Endodermal cell (in vitro differentiated cells): ENCODE measurements around the gene EGFR. TPM values are rescaled to one million over a fixed set of nuclear protein-coding genes. Genes with fewer than 3 reads are reported as not detected.
A peak's percentile ranks its signal among the peaks of the same experiment; 100 is the strongest.

Experiments
- DNase-seq: peaks from one replicate; pipeline ENCODE4 v3.0.0-alpha.2; 2017
- H3K27ac ChIP-seq: 2 replicates; pipeline ENCODE4 v1.5.1; 2013; ENCODE audit warnings: mild to moderate bottlenecking, low read depth, low read length, moderate library complexity
- H3K27me3 ChIP-seq: 2 replicates; pipeline ENCODE4 v1.6.1; 2013; ENCODE audit warnings: mild to moderate bottlenecking, low read length, moderate library complexity; ENCODE audit not compliant: insufficient read depth, control insufficient read depth, poor library complexity, severe bottlenecking
- H3K36me3 ChIP-seq: 2 replicates; pipeline ENCODE4 v1.7.0; 2013; ENCODE audit warnings: mild to moderate bottlenecking, low read length, moderate library complexity; ENCODE audit not compliant: control insufficient read depth, insufficient read depth
- H3K4me1 ChIP-seq: one replicate; pipeline ENCODE4 v1.7.0; 2013; ENCODE audit warnings: low read length; ENCODE audit not compliant: control insufficient read depth, insufficient read depth
- H3K4me3 ChIP-seq: 2 replicates; pipeline ENCODE4 v1.5.1; 2013; ENCODE audit warnings: mild to moderate bottlenecking, low read length, moderate library complexity
- H3K9ac ChIP-seq: 2 replicates; pipeline ENCODE4 v1.6.1; 2013; ENCODE audit warnings: mild to moderate bottlenecking, low read length, moderate library complexity; ENCODE audit not compliant: poor library complexity, severe bottlenecking; ENCODE audit errors: extremely low read depth
- H3K9me3 ChIP-seq: 2 replicates; pipeline ENCODE4 v1.6.1; 2013; ENCODE audit warnings: mild to moderate bottlenecking, low read length, moderate library complexity; ENCODE audit not compliant: control insufficient read depth
- H3K27ac Mint-ChIP-seq: 2 replicates; pipeline ENCODE4 v1.8.0; 2020; ENCODE audit warnings: mixed read lengths
- H3K27me3 Mint-ChIP-seq: 2 replicates; pipeline ENCODE4 v1.8.0; 2021; ENCODE audit warnings: mild to moderate bottlenecking, mixed read lengths; ENCODE audit not compliant: insufficient read depth
- H3K36me3 Mint-ChIP-seq: 2 replicates; pipeline ENCODE4 v1.8.0; 2020; ENCODE audit warnings: low read depth, mixed read lengths
- H3K4me1 Mint-ChIP-seq: 2 replicates; pipeline ENCODE4 v1.8.0; 2020; ENCODE audit warnings: mixed read lengths
- H3K4me3 Mint-ChIP-seq: 2 replicates; pipeline ENCODE4 v1.8.0; 2020; ENCODE audit warnings: mild to moderate bottlenecking, moderate library complexity, mixed read lengths
- H3K9me3 Mint-ChIP-seq: 2 replicates; pipeline ENCODE4 v1.8.0; 2020; ENCODE audit warnings: mild to moderate bottlenecking, mixed read lengths
- CTCF ChIP-seq: fragments of 200-600 bp; sonication (generic); conservative IDR thresholded peaks from 2 replicates; pipeline ENCODE4 v1.5.0; 2021; ENCODE audit warnings: antibody characterized with exemption, mild to moderate bottlenecking
- WGBS, 2 experiments: methylation state at CpG; one replicate each; pipeline versions ENCODE4 v1.1.5 to v1.1.7; 2013; ENCODE audit warnings: missing lambda C conversion rate in 2 of 2, mixed read lengths in 1 of 2; ENCODE audit not compliant: insufficient coverage in 1 of 2, insufficient read length in 1 of 2; 5-methylcytosine and 5-hydroxymethylcytosine counted together
- total RNA-seq, 2 donors: library from RNA; stranded (reverse); fragmentation: NEBNext Ultra II Directional in 1 of 2; extraction: Animal tissue kit (Norgen Biotek cat#: 25700) in 1 of 2; gene quantifications; 2 replicates in 1 of 2; 3 replicates in 1 of 2; pipeline ENCODE4 v1.2.1, GENCODE V29; 2021

EGFR gene
- total RNA-seq, 2 donors from 2014 or later = 5.0 to 5.8 TPM

GRCh38 chr7:55066938-55067337, 48.1 kb downstream of the EGFR start:
- Histone ChIP-seq H3K27me3 (no peaks in the 10 kb centered on the region), H3K36me3 (no peaks in the 10 kb centered on the region), H3K4me1 (peaks cover 21% of the 10 kb centered on the region), H3K9me3 (no peaks in the 10 kb centered on the region), H3K27ac (no peak overlapping the region), H3K9ac (no peak overlapping the region), H3K4me3 (no peak overlapping the region)
- no peak overlapping the region for H3K4me3 Mint-ChIP-seq
- no peaks in the 10 kb centered on the region for H3K36me3 Mint-ChIP-seq
- WGBS, 2 experiments = 90 to 92% methylated on average over 5 to 6 of the region's 6 CpGs
- peak; percentile 55 for DNase-seq
- TF ChIP-seq CTCF = no peak
- H3K27ac Mint-ChIP-seq = no peak overlapping the region
- H3K9me3 Mint-ChIP-seq = no peaks in the 10 kb centered on the region
- H3K27me3 Mint-ChIP-seq = no peaks in the 10 kb centered on the region
- H3K4me1 Mint-ChIP-seq = peaks cover 21% of the 10 kb centered on the region

GRCh38 chr7:55067748-55068147, 48.9 kb downstream of the EGFR start:
- Histone ChIP-seq H3K9me3 (no peaks in the 10 kb centered on the region), H3K27ac (no peak overlapping the region), H3K36me3 (no peaks in the 10 kb centered on the region), H3K9ac (no peak overlapping the region), H3K4me1 (peaks cover 21% of the 10 kb centered on the region), H3K4me3 (no peak overlapping the region), H3K27me3 (no peaks in the 10 kb centered on the region)
- H3K36me3 Mint-ChIP-seq = no peaks in the 10 kb centered on the region
- H3K9me3 Mint-ChIP-seq = no peaks in the 10 kb centered on the region
- WGBS, 2 experiments = 93 to 95% methylated on average over 4 to 14 of the region's 14 CpGs
- H3K4me1 Mint-ChIP-seq = peaks cover 21% of the 10 kb centered on the region
- H3K4me3 Mint-ChIP-seq = no peak overlapping the region
- DNase-seq = no peak
- no peaks in the 10 kb centered on the region for H3K27me3 Mint-ChIP-seq
- H3K27ac Mint-ChIP-seq = no peak overlapping the region
- TF ChIP-seq CTCF = no peak

- H3K4me1 Mint-ChIP-seq = peaks cover 33% of the 10 kb centered on the region
- no peaks in the 10 kb centered on the region for H3K9me3 Mint-ChIP-seq
- no peaks in the 10 kb centered on the region for H3K36me3 Mint-ChIP-seq
- Histone ChIP-seq H3K9ac (no peak overlapping the region), H3K27me3 (no peaks in the 10 kb centered on the region), H3K4me1 (peaks cover 25% of the 10 kb centered on the region), H3K4me3 (no peak overlapping the region), H3K9me3 (no peaks in the 10 kb centered on the region), H3K27ac (no peak overlapping the region), H3K36me3 (no peaks in the 10 kb centered on the region)
- no peak overlapping the region for H3K27ac Mint-ChIP-seq
- TF ChIP-seq CTCF = no peak
- no peaks in the 10 kb centered on the region for H3K27me3 Mint-ChIP-seq
- DNase-seq = no peak
- WGBS, 2 experiments = 89 to 93% methylated on average over 2 to 5 of the region's 5 CpGs
- H3K4me3 Mint-ChIP-seq = no peak overlapping the region
Observed at GRCh38 chr7:55069271-55069792, 50.5 kb downstream of the EGFR start.
